Urothelium cell line (cell line): ENCODE results near the gene STK11IP.
A peak's percentile ranks its signal among the peaks of the same experiment; 100 is the strongest.

ENCODE experiments used
- DNase-seq: peaks from one replicate; pipeline ENCODE4 v3.0.0; 2011; ENCODE audit warnings: low spot score, mixed read lengths
- FAIRE-seq: peaks from 2 replicates; lab custom pipeline; 2011; peaks lifted over from hg19 to GRCh38; lab: Jason Lieb, UNC

Gene STK11IP

DNA sequence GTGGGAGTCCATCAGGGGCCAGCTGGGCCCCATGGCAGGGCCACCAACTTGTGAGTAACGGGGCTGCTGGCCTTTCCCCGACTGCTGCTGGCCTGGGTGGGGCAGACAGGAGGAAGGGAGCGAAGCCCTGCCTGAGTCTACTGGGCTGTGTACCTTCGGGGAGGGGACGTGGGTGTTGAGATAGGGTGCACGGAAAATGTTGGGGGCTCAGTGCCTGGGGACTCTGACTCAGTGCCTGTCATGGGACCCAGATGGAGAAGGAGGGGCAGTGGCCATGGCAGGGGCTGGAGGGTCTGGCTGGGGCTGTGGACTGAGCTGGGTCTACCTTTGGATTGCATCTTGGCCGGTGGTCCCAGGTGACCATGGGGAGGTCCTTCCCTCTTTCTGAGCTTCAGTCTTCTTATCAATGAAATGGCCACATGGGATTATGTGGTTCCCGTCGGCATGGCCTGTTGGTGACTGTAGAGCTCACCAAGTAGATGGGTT is 33.8 kb downstream of the STK11IP start:
- no peak for DNase-seq
- no peak for FAIRE-seq

DNA sequence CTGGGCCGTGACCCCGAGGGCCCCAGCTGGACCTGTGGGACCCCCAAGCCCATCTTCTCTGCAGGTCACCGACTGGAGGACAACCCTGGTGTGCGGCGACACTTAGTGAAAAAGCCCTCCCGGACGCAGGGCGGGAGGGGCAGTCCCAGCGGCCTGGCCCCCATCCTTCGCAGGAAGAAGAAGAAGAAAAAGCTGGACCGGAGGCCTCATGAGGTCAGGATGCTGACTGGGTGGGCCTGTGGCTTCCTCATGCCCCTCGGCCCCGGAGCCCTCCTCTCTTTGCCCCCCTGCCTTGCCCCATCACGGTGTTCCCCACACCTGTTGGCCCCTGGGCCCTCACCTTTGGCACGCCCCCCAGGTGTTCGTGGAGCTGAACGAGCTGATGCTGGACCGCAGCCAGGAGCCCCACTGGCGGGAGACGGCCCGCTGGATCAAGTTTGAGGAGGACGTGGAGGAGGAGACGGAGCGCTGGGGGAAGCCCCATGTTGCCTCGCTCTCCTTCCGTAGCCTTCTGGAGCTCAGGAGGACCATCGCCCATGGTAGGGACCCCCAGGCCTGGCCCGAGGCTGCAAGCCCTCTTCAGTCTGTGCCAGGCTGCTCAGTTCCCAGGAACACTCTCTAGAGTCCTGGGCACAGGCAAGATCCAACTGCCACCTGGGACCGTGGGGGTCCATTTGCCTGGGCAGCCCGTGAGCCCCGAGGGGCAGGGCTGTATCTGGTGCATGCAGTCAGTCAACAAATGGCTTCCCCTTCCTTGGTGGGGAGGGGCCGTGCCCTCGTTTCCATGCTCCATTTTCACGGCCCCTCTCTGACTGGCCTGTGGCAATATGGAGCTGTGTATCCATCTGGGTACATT is 34.5 kb downstream of the STK11IP start:
- no peak for DNase-seq
- no peak for FAIRE-seq

DNA sequence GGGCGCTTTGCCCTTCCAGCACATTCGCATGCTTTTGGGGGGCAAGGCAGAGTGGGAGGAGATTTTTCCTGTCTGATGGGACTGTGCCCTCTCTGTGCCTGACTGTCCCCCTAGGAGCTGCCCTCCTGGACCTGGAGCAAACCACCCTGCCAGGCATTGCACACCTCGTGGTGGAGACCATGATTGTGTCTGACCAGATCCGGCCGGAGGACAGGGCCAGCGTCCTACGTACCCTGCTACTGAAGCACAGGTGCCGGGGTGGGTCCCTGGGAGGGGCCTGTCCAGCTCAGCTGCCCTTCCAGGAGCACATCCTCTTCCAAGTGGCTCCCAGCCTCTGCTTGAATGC is 35.1 kb downstream of the STK11IP start:
- DNase-seq (no peak), FAIRE-seq (no peak)

DNA sequence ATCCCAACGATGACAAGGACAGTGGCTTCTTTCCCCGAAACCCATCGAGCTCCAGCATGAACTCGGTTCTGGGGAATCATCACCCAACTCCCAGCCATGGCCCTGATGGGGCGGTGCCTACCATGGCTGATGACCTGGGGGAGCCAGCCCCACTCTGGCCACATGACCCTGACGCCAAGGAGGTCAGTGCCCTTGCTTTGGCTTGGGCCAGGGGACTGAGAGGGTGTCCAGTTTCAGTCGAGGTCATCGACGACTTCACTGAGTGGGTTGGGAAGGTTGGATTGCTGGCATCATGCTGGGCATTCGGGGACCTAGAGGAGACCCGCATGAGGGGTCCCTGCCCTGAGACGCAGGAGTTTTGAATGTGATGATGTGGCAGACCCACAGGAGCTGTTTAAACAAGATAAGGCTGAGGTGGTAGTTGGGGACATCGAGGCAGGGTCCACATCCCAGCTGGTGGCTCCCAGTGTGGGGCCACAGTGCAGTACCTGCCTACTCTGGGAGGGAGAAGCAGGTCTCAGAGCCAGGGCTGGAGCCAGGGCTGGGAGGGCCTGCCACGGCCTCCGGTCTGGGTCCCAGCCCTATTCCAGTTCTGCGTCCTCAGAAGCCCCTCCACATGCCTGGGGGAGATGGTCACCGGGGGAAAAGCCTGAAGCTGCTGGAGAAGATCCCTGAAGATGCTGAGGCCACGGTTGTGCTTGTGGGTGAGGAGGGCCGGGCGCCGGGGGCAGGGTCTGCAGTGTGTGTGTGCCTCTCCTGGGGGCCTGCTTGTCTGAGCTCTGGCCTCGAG is 35.8 kb downstream of the STK11IP start:
- FAIRE-seq, result no peak
- DNase-seq, result no peak

DNA sequence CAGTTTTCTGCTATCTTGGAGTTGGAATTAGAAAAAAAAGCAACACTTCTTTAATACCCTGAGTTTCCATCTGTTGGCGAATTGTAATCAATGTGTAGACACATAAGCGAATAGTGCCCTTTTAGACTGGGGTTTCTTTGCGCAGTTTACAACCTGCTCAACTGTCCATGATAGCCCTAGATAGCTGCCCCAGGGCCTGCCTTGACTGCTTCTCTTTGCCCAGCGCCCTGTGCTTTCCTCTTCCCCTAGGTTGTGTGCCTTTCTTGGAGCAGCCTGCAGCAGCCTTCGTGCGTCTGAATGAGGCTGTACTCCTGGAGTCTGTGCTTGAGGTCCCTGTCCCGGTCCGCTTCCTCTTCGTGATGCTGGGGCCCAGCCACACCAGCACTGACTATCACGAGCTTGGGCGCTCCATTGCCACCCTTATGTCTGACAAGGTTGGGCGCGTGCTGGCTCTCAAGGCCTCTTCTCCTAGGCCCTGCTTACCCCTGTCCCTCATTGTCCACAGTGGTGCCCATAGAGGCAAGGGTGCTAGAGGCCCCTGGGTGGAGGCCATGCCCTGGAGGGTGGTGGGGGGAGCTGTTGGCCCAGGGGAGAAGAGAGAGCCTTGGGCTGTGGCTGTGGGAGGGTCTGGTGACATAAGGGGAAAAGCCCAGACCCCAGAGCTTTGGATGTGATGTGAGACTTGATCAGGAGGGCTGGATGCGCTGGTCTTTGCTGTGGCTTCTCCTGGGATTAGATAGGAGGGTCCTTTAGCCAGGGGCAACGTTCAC is 36.7 kb downstream of the STK11IP start:
- FAIRE-seq (no peak), DNase-seq (no peak)

DNA sequence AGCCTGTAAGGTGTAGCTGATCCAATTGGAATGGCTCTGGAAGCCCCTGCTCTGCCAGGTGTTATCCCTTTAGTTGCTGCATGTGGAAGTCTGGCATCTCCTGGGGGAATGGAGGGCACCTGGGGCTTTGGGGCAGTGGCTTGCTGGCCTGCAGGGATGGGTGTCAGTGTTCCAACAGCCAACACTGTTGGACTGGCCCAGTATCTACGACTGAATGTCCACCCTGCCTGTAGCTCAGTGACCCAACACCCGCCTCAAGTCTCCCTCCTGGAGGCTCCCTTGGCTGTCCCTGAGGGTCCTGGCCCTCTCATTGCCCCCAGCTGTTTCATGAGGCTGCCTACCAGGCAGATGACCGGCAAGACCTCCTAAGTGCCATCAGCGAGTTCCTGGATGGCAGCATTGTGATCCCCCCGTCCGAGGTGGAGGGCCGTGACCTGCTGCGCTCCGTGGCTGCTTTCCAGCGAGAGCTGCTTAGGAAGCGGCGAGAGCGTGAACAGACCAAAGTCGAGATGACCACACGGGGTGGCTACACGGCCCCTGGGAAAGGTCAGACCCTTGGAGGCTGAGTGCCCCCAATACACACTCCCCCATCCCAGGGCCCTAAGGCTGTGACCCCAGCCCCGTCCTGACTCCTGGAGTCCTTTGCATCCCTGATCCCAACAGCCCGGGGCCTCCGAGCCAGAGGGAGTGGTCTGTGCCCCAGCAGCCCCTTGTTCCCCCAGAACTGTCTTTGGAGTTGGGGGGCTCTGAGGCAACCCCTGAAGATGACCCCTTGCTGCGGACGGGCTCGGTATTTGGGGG is 37.5 kb downstream of the STK11IP start:
- DNase-seq (no peak), FAIRE-seq (no peak)

DNA sequence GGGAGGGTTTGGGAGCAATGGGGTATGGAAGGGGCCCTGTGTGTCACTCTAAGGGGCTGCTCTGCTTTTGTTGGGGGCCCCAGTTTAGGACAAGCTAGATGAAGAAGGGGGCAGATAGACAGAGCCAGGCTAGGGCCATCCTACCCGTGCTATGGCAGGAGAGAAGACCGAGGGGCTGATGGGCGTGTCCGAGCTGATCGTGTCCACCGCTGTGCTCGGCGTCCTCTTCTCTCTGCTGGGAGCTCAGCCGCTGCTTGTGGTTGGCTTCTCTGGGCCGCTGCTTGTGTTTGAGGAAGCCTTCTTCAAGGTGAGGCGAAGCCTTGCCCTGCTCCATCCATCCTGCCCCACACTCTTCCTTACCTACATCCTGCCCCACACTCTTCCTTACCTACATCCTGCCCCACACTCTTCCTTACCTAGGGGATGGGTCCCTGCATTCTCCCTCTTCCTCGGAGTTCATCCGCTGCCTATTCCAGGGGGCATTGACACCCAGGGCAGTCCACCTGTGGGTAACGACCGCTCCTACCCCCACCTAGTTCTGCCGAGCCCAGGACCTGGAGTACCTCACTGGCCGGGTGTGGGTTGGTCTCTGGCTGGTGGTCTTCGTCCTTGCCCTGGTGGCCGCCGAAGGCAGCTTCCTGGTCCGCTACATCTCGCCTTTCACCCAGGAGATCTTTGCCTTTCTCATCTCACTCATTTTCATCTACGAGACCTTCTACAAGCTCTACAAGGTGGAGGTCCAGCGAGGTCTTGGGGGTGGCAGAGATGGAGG is 38.7 kb downstream of the STK11IP start:
- DNase-seq (no peak), FAIRE-seq (no peak)

DNA sequence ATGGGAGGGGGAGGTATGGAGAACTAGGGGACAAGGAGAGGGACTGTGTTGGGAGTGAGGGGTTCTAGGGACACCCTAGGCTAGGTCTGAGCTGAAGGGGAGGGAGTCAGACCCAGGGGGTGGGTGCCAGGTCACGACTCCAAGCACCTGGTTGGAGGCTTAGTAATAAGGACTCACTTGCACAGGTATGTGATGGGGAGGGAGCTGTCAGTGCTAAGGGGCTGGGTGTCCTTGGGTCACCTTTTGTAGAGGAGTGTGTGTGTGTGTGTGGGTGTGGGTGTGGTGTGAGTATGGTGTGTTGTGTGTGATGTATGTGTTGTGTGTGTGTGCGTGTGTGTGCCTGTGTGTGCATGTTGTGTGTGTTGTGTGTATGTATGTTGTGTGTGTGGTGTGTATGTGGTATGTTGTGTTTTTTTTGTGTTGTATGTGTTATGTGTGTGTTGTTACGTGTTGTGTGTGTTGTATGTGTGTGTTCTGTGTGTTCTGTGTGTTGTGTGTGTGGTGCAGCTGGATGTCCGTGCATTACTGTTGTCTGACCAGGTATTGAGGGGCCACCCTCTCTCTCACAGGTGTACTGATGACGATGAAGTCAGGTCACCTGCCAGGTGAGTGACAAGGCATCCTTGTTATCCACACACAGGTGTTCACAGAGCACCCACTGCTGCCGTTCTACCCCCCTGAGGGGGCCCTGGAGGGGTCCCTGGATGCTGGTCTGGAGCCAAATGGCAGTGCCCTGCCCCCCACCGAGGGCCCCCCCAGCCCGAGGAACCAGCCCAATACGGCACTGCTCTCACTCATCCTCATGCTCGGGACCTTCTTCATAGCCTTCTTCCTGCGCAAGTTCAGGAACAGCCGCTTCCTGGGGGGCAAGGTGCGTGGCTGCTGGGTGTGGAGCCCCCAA is 39.5 kb downstream of the STK11IP start:
- FAIRE-seq, result peak; percentile 92
- no peak for DNase-seq

DNA sequence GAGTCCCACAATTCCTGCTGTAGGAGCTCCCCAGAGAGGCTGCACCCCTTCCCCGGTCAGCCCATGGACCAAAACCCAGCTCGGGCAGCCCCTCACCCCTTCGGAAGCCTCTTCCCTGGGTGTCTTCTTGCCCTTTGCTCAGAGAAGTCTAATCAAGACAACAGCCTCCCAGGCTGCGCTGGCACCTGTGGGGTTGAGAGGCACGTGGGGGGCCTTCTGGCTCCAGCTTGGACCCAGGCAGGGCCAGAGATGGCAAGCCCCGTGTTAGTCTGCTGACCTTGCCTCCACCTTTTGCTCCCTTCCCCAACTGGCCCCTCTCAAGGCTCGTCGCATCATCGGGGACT is 40.2 kb downstream of the STK11IP start:
- FAIRE-seq, result no peak
- DNase-seq, result no peak

DNA sequence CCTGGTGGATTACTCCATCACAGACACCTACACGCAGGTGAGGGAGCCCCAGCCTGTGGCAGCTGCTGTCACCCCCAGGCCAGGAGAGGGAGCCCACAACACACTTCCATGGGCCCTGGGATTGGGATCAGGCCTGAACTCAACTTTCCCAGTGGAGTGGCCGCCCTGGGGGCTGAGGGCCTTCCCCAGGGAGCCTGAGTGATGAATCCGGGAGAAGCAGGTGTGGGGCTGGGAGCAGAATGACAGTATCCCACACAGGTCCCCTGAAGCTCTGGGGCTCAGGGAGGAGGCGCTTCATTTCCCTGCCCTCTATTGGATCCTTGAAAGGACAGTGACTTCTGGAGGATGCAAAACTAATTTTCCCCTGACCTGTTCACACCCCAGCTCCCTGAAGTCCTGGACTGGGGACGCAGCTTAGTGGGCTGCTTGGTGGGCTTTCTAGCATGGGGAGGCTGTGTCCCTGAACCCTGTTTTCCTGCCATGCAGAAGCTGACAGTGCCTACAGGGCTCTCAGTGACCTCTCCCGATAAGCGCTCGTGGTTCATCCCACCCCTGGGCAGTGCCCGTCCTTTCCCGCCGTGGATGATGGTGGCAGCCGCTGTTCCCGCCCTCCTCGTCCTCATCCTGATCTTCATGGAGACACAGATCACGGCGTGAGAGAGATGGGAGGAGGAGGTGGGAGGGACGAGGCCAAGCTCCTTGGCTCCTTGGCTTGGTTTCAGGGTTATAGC is 40.7 kb downstream of the STK11IP start:
- no peak for DNase-seq

DNA sequence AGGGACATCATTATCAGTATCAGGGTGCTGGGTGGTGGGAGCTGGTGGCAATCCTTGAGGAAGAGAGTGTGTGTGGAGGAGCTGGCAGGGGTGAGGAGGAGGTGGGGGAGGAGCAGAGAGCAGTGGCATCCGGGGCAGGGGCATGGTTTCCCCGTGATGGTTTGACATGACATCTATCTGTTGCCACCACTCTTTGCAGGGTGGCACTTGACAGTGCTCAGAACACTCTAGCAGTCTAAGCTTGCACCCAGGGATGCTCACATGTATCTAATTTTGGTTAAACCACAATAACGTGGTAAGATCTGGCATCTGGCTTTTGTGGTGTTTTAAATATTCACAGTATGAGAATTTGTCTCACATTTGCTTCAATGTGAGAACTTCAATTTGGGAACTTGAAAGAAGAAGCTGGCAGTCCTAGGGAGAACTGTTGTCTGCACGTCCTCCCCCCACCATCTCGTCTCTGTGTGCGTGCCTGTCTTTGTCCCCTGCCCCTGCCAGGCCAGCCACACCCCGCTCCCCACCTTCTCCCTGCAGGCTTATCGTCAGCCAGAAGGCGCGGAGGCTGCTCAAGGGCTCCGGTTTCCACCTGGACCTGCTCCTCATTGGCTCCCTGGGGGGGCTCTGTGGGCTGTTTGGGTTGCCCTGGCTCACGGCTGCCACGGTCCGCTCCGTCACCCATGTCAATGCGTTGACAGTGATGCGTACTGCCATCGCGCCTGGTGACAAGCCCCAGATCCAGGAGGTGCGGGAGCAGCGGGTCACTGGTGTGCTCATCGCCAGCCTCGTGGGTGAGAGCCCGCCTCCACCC is 41.5 kb downstream of the STK11IP start:
- DNase-seq (no peak), FAIRE-seq (no peak)

More for the DNA sequence above, 40.7 kb downstream of the STK11IP start:
- no peak for FAIRE-seq

DNA sequence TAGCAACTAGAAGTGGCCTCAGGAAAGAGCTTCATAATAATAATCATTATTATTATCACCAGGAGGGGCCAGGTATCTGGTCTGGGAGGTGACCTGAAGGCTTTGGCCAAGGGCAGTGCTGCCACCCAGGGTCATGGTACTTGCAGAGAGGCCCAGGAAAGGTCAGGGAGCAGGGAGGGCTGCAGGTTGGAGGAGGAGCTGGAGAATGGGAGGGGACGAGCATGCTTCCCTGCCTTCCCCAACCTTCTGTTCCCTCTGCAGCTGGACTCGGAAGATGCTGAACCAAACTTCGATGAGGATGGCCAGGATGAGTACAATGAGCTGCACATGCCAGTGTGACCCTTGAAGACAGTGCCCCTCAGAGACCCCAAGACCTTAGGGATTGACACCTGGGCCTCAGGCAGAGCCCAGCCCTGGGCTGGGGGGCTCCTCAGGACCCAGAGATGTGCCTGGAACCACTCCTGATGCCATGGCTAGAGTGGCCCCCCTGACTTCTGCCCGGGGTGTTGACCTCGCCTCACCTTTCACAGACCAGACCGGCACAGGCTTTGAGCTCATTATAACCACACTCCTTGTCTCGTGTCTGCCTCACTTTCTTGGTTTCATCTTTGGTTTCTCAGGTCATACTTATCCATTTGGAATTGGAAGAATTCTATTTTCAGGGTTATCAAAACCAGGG is 43.9 kb downstream of the STK11IP start:
- no peak for DNase-seq

DNA sequence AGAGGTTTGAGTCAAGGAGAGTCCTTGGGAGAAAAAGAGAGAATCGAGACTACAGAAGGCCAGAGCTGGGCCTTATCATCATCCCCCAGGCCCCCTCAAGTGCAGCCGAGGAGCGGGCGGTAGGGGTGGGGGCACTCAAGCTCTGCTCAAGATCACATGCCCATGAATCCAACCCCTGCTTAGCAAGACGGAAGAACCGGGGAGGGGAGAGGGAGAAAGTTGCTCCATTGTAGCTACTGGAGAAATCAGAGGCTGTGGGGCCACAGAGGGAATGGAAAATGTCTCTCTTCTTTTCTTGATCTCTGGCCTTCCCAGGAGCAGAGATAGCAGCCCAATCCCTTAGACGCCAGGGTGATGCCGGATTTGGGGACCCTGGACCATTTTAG is 44.4 kb downstream of the STK11IP start:
- DNase-seq (no peak), FAIRE-seq (no peak)

More for the DNA sequence above, 43.9 kb downstream of the STK11IP start:
- no peak for FAIRE-seq

DNA sequence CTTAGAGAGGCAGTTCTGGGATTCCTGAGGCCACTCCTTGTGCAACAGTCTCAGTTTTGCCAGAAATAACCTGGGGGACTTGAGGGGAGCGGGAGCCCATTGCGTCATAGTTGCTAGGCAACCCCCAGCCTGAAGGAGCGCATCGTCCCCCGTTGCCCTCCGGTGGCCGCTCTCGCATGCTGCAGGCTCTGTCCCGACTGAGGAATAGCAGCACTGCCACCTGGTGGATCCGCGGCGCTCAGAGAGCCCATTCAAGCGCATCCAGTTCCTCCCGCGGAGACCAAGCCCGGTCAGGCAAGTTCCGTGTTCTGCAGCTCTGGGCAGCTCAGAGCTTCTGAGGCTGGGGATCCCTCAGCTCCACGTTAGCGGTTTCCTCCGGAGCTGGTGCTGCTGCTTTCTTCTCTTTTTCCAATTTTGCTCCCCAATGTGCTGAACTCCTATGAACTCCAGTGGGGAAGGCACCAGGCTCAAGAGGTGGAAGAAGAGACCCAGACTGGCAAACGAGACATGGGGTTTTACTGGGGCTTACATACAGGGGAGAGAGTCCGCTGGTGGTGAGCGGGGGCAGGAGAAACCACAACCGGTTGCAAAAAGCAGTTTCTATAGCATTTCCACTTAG is 44.9 kb downstream of the STK11IP start:
- peak; percentile 96 for DNase-seq
- FAIRE-seq, result peak; percentile 96

DNA sequence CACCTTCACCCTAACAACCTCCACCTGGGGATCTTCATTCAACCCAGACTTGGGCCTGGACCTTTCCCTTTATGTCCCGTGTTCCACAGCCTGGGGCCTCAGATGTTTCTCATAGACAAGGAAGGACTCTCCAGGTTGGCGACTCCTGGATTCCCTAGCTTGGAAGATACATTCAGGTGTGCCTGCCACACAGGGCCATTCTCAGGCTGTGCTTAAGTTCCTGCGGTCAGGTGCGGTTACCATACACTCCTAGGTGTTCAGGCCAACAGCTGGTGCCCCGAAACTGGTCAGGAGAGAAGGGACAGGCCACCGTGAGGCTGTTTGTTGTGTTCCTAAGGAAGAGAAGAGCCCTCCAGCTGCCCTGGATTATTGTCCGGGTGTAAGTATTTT is 45.4 kb downstream of the STK11IP start:
- FAIRE-seq (no peak), DNase-seq (no peak)

DNA sequence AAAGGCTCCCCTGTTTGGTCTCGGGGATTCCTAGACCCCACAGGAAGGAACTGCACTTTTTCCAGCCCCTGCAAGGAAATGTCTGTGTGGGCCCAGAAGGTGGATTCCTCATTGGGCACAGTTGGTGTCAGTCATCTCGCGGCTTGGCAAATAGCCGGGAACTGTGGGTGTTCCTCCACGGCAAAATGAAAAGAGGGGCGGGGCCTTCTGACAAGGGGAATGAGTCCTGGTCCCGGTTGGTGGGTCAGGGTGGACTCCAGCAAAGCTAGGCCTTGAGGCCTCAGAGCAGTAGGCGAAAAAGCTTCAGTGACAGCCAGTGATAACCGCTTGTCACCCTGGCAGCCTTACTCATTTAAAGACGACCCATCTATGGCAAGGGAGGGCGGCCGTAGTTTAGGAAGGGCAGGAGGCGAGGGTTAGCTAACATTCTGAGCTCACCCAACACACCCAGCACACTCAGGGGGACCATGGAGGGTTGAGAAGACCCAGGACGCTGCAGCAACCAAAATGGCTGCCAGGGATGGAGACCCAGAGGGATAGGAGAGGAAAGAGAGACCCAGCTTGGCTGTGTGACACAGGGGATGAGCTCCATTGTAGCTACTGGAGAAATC is 46.2 kb downstream of the STK11IP start:
- FAIRE-seq, result no peak
- DNase-seq, result no peak
